GM23248 (cell line): ENCODE measurements around the gene TBC1D22A.

ENCODE experiments used
- EZH2 ChIP-seq: fragments of 200-600 bp; sonication (generic); IDR thresholded peaks from 2 replicates; pipeline ENCODE4 v1.6.1; 2018; ENCODE audit warnings: antibody characterized with exemption, mild to moderate bottlenecking; ENCODE audit not compliant: insufficient read depth, poor library complexity, severe bottlenecking
- EZH2phosphoT487 ChIP-seq: fragments of 200-600 bp; sonication (generic); IDR thresholded peaks from 2 replicates; pipeline ENCODE4 v1.6.1; 2018; ENCODE audit warnings: antibody characterized with exemption, moderate library complexity, mild to moderate bottlenecking, low read depth; ENCODE audit not compliant: insufficient read depth

- TF ChIP-seq EZH2phosphoT487 (no peak), EZH2 (no peak)
Measured at GRCh38 chr22:46917771-46918101, 155.3 kb downstream of the TBC1D22A start.
